ENCODE measurements around the gene FRAS1.
"Not testable (repeated sequence)": the region's sequence is repeated elsewhere in the genome, so short reads cannot be mapped to it uniquely, and the experiment has no call there.

FRAS1 gene

GRCh38 chr4:78322032-78322431 is 264.9 kb downstream of the FRAS1 start:
- DNase-seq (ENCODE audit: low read depth in 2 of 2) = no peak

GRCh38 chr4:78323439-78323838 is 266.3 kb downstream of the FRAS1 start:
- DNase-seq (ENCODE audit: low read depth in 2 of 2) = no peak

DNA sequence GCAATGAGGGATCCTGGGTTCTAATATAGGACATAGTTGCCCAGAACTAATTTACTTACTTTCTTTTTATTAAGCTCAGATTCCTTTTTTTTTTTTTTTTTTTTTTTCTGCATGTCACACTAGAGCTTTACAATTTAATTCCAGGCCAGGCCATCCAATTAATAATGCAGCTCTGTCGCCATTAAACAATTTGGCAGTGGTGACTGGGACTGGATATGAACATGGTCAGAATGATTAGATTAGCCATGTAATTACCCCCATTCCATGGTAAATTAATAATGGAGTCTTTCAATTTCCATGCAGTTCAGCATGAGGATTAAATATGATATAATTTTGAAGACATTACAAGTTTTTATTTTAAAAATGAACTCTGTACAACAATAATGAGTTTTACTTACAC is 267.5 kb downstream of the FRAS1 start:
- DNase-seq (ENCODE audit: low read depth in 2 of 2) = no peak

GRCh38 chr4:78325271-78326157 is 268.4 kb downstream of the FRAS1 start:
- no peak for DNase-seq (ENCODE audit: low read depth in 2 of 2)

GRCh38 chr4:78328591-78328990 is 271.5 kb downstream of the FRAS1 start:
- not testable (repeated sequence) for DNase-seq (ENCODE audit: low read depth in 2 of 2)

DNA sequence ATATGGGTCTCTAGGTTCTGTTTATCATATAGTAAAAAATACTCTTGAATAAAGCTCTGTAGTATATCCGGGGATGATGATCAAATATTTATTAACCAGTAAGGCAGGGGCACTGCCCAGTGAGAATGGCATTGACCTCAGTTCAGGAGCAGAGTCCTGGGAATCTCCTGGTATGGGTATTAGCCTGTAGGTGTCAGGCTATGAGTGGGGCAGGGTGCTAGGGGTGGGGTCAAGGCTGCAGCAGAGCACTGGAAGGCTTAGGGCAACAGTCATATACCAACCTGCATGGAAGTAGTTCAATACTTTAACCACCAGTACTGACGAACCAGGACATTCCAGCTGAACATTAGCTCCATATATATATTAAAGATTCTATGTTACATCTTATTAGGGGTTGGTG is 274.1 kb downstream of the FRAS1 start:
- DNase-seq (ENCODE audit: low read depth in 2 of 2) = no peak

DNA sequence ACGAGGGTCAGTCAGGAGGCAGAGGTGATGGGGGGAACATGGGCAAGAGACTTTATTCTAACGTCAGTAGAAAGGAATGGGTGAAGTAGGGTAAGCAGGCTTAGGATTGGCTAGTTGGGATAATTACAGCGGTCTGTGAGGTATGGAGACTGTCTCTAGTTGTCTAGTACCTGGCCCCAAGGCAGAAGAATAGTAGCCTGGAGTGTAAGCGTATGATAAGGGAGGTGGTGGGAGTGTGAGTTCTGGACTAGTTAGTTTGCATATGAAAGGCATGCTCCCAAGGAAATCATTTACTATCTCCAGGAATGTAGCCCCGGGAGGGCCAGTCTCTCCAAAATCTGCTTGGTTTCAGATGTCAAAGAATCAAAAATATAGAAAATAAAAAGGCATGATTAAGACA is 274.8 kb downstream of the FRAS1 start:
- DNase-seq (ENCODE audit: low read depth in 2 of 2) = no peak

GRCh38 chr4:78332976-78333375 is 275.9 kb downstream of the FRAS1 start:
- no peak for DNase-seq (ENCODE audit: low read depth in 2 of 2)

- no peak for DNase-seq (ENCODE audit: low read depth in 2 of 2)
Observed at GRCh38 chr4:78336093-78336943, 279.2 kb downstream of the FRAS1 start.

GRCh38 chr4:78337244-78338020 is 280.3 kb downstream of the FRAS1 start:
- DNase-seq (ENCODE audit: low read depth in 2 of 2) = no peak

DNA sequence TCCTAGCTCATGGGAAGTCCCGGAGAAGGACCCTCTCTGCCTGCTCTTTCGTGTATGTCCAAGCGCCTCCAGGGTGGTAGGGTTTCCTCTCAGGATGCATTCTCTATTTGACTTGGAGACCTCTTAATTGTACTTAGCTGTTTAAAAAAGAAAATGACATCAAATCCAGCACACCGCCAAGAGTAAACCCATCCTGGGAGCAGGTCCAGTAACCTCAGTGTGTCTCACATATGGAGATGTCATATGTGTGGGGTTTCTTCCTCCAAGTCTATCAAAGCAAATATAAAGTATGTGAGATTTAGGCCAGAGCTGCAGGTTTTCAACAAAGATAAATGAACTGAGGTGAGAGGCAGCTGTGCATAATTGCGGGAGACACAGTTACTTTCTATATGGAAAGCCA is 285.0 kb downstream of the FRAS1 start:
- DNase-seq (ENCODE audit: low read depth in 2 of 2) = no peak

DNA sequence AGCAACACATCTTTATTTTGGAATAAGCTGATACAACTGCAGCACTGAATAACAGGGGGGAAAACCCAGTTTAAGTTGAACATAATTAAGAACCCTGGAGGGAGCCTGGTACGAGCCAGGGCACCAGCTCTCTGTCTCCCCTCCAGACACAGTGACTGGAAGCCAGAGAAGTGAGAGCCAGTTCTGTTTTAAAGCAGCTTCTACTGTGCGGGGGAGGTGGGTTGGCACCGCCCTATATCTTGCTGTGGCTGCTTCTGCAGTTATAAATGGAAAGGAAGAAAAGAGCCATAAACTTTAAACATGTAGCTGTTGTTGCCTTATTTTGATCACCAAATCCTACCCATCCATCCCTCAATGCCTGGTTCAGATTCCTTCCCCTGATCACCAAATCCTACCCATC is 286.6 kb downstream of the FRAS1 start:
- DNase-seq (ENCODE audit: low read depth in 2 of 2) = no peak

- DNase-seq (ENCODE audit: low read depth in 2 of 2) = no peak
Observed at GRCh38 chr4:78345237-78345636, 288.1 kb downstream of the FRAS1 start.

- no peak for DNase-seq (ENCODE audit: low read depth in 2 of 2)
Observed at GRCh38 chr4:78346222-78346621, 289.1 kb downstream of the FRAS1 start.

- DNase-seq (ENCODE audit: low read depth in 2 of 2) = no peak
Observed at GRCh38 chr4:78347527-78347926, 290.4 kb downstream of the FRAS1 start.

- no peak for DNase-seq (ENCODE audit: low read depth in 2 of 2)
Observed at GRCh38 chr4:78353921-78354320, 296.8 kb downstream of the FRAS1 start.

DNA sequence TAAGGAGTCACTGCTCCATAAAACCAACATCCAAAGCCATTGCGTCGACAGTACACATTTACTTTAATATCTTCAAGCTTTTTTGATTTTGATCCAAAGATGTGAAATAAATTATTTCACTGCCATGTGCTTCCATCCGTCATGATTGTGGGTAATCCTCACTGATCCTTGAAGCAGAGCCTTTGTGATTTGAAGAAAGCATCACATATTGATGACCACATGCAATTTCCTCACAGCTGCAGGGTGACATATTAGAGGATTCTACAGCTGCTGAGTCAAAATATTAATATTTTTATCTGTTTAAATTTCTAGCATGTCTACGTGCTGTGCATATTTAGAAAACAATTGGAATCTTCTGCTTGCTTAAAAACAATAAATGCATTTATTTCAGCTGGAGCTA is 297.7 kb downstream of the FRAS1 start:
- DNase-seq (ENCODE audit: low read depth in 2 of 2) = no peak

GRCh38 chr4:78355306-78355705 is 298.2 kb downstream of the FRAS1 start:
- DNase-seq (ENCODE audit: low read depth in 2 of 2) = no peak

DNA sequence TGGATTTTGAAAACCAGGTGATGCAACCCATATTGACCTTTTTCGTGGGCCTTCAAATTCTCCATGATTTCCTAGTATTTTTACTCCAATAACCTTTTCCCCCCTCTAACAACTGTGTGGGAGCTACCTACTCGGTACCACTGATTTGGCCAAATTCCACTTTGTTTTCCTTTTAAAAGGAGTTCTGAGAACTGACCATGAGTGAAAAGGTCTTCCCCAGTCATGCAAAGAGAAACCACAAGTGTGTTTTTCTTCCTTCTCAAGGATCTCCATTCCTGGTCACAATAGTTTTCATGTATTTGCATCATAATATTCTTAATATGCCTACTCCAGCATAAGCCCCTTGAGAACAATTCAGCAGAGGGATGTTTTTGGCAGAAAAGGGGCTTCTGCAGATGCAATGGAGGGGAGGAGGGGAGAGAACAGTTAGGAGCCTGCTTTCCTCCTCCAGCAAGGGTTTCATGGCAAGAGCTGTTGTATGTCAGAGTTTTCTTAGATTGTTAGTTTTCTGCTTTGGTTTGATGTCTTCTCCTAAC is 299.2 kb downstream of the FRAS1 start:
- DNase-seq (ENCODE audit: low read depth in 2 of 2) = no peak

GRCh38 chr4:78357122-78357521 is 300.0 kb downstream of the FRAS1 start:
- no peak for DNase-seq (ENCODE audit: low read depth in 2 of 2)

DNA sequence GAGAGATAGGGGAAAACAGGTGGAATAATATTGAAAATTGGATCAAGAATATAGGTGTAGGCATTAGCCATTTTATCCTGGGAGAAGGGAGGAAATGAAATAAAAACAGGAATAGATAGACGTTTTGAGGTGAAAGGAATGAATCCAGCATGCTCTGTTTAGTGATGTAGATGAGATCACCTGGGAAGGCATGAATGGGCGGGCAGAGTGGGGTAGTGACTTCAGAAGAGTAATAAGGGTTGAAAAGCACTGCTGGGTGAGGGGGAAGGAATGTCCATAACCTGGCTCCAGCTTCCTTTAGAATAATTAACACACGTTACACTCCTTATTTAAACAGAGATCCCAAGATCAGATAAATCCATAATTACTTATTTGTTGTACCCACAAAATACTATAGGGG is 303.3 kb downstream of the FRAS1 start:
- DNase-seq (ENCODE audit: low read depth in 2 of 2) = no peak

DNA sequence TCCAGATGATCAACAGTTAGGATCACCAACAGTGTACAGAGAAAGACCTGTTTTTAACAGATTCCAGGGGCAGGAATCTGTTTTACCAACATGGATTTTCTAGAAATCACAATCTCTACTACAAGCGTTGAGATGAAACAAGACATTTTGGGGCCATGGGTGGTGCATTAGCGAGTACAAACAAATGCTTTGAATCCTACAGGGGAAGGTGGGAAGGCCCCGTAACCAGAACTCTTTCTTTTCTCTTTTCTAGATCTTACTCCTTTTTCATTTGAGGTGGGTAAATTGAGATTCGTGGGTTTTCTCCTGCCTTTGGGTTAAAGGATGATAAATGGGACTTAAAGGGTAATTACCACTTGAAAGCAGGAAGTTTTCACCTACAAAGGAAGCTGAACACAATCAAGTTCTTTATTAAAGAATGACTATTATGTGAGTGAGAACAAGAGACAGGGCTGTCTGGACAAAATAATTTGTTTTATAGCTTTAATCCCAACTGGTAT is 304.5 kb downstream of the FRAS1 start:
- no peak for DNase-seq (ENCODE audit: low read depth in 2 of 2)

All from stimulated activated CD8-positive, alpha-beta memory T cell treated with anti-CD3 and anti-CD28 coated beads, Interleukin-15, amount 100 ng/mL, for 48 hours (primary cell).